Thyroid gland (tissue), 4 donors: ENCODE data around the gene PTPRU. TPM values are rescaled to one million over a fixed set of nuclear protein-coding genes. Genes with fewer than 3 reads are reported as not detected.

Experiments used
- DNase-seq, 2 donors: peaks; one replicate each; pipeline ENCODE4 v3.0.0-alpha.2; 2019
- H3K27ac ChIP-seq, 3 donors: fragments of 200-600 bp; sonication (generic); 1 replicate in 2 of 3; 2 replicates in 1 of 3; pipeline ENCODE4 v1.5.1; 2016 to 2019; ENCODE audit warnings: mild to moderate bottlenecking in 1 of 3, moderate library complexity in 1 of 3
- H3K27me3 ChIP-seq: fragments of 200-600 bp; sonication (generic); one replicate; pipeline ENCODE4 v1.5.1; 2019
- H3K36me3 ChIP-seq, 2 donors: fragments of 200-600 bp; sonication (generic); one replicate each; pipeline ENCODE4 v1.5.1; 2016 to 2019
- H3K4me1 ChIP-seq, 2 donors: fragments of 200-600 bp; sonication (generic); one replicate each; pipeline ENCODE4 v1.5.1; 2017 to 2019
- H3K4me3 ChIP-seq, 3 donors: fragments of 200-600 bp; sonication (generic); replicated peaks in 1 of 3; 1 replicate in 2 of 3; 2 replicates in 1 of 3; pipeline ENCODE4 v1.5.1; 2016; ENCODE audit warnings: mild to moderate bottlenecking in 1 of 3
- H3K9me3 ChIP-seq: fragments of 200-600 bp; sonication (generic); one replicate; pipeline ENCODE4 v1.5.1; 2017
- POLR2A ChIP-seq, 2 donors: fragments of 450-650 bp; IDR thresholded peaks; one replicate each; pipeline ENCODE4 v1.6.1; 2017; ENCODE audit warnings: antibody characterized with exemption in 2 of 2, mild to moderate bottlenecking in 2 of 2, moderate library complexity in 1 of 2
- WGBS, 2 donors: methylation state at CpG; one replicate each; pipeline ENCODE4 v1.1.5; 2017; 5-methylcytosine and 5-hydroxymethylcytosine counted together
- intact Hi-C: fragments of 100-400 bp; cut with DNase I; formaldehyde crosslinking; loops from one replicate; pipeline ENCODE4 v1.15.1; 2023
- total RNA-seq, 4 donors: library from RNA; depleted of rRNA; stranded (reverse); fragments of >200 nt; gene quantifications; one replicate each; pipeline ENCODE4 v1.2.3, GENCODE V29; 2016
- TF ChIP-seq, protein P1 (sequence below), 6 experiments: fragments of 200-600 bp in 3 of 6; fragments of 450-650 bp in 3 of 6; sonication (generic) in 3 of 6; IDR thresholded peaks; one replicate each; pipeline ENCODE4 v1.5.1; 2016 to 2019; ENCODE audit warnings: antibody characterized with exemption in 6 of 6, mild to moderate bottlenecking in 2 of 6, inconsistent platforms in 1 of 6, moderate library complexity in 1 of 6

The PTPRU gene
- total RNA-seq, 4 donors from 2014 or later = 12.4 to 30.0 (median 17.9) TPM

- 73 to 82% methylated on average over 7 of the region's 7 CpGs for WGBS, 2 donors
- TF ChIP-seq, protein P1, sequence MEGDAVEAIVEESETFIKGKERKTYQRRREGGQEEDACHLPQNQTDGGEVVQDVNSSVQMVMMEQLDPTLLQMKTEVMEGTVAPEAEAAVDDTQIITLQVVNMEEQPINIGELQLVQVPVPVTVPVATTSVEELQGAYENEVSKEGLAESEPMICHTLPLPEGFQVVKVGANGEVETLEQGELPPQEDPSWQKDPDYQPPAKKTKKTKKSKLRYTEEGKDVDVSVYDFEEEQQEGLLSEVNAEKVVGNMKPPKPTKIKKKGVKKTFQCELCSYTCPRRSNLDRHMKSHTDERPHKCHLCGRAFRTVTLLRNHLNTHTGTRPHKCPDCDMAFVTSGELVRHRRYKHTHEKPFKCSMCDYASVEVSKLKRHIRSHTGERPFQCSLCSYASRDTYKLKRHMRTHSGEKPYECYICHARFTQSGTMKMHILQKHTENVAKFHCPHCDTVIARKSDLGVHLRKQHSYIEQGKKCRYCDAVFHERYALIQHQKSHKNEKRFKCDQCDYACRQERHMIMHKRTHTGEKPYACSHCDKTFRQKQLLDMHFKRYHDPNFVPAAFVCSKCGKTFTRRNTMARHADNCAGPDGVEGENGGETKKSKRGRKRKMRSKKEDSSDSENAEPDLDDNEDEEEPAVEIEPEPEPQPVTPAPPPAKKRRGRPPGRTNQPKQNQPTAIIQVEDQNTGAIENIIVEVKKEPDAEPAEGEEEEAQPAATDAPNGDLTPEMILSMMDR (IDR thresholded peaks at IDR 0.05) = no peak
- TF ChIP-seq POLR2A (IDR thresholded peaks at IDR 0.05) = no peak
- Histone ChIP-seq H3K9me3 (no peaks in the 10 kb centered on the region), H3K36me3 (no peaks in the 10 kb centered on the region), H3K4me3 (no peak overlapping the region), H3K4me1 (peaks cover 2 to 3% of the 10 kb centered on the region in 2 donors), H3K27ac (no peak overlapping the region), H3K27me3 (no peaks in the 10 kb centered on the region)
- DNase-seq = no peak
- intact Hi-C loops = no loop called here
These were observed 18.0 kb downstream of the PTPRU start for GRCh38 chr1:29254346-29254745.

DNA sequence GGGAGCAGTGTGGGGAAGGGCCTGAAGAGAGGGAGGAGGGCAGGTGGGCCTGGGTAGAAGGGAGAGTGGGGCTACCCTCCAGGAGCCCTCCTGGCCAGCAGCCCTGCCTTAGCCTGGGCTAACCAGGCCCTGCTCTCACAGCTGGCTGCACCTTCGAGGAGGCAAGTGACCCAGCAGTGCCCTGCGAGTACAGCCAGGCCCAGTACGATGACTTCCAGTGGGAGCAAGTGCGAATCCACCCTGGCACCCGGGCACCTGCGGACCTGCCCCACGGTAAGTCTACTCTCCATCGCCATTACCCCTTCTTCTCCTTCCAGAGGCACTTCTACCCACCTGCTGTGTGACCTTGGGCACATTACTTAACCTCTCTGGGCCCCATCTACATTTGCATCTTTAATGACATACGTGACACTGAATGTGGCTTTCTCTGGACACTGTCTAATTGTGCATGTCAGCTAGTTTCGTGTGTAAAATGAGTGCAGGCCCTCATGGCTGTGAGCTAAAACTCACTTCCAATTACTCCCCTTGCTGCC, 18.9 kb downstream of the PTPRU start:
- DNase-seq = no peak
- 80 to 94% methylated on average over 10 of the region's 10 CpGs for WGBS, 2 donors
- TF ChIP-seq, protein P1 (IDR thresholded peaks at IDR 0.05) = no peak
- no peak for TF ChIP-seq POLR2A (IDR thresholded peaks at IDR 0.05)
- Histone ChIP-seq H3K27me3 (no peaks in the 10 kb centered on the region), H3K36me3 (no peaks in the 10 kb centered on the region), H3K4me1 (peaks cover 9 to 11% of the 10 kb centered on the region in 2 donors), H3K27ac (no peak overlapping the region), H3K9me3 (no peaks in the 10 kb centered on the region), H3K4me3 (no peak overlapping the region)
- intact Hi-C loops = no loop called here

GRCh38 chr1:29256394-29256793, 20.1 kb downstream of the PTPRU start:
- Histone ChIP-seq H3K4me1 (peaks cover 9 to 12% of the 10 kb centered on the region in 2 donors), H3K9me3 (no peaks in the 10 kb centered on the region), H3K27me3 (no peaks in the 10 kb centered on the region), H3K27ac (no peak overlapping the region), H3K36me3 (no peaks in the 10 kb centered on the region), H3K4me3 (no peak overlapping the region)
- 80 to 83% methylated on average over 5 of the region's 5 CpGs for WGBS, 2 donors
- TF ChIP-seq POLR2A (IDR thresholded peaks at IDR 0.05) = no peak
- TF ChIP-seq, protein P1 (IDR thresholded peaks at IDR 0.05) = no peak
- intact Hi-C loops = no loop called here
- no peak for DNase-seq

GRCh38 chr1:29256979-29257804, 20.9 kb downstream of the PTPRU start:
- intact Hi-C loops = no loop called here
- Histone ChIP-seq H3K27me3 (no peaks in the 10 kb centered on the region), H3K9me3 (no peaks in the 10 kb centered on the region), H3K27ac (no peak overlapping the region), H3K4me1 (peaks cover 9 to 12% of the 10 kb centered on the region in 2 donors), H3K36me3 (no peaks in the 10 kb centered on the region), H3K4me3 (no peak overlapping the region)
- TF ChIP-seq, protein P1 (IDR thresholded peaks at IDR 0.05) = no peak
- TF ChIP-seq POLR2A (IDR thresholded peaks at IDR 0.05) = no peak
- peak; percentile 7 to 33 for DNase-seq
- 22% methylated on average over 8 to 11 of the region's 11 CpGs for WGBS, 2 donors
